ENCODE data around the gene FBXO28.

FBXO28 gene

GRCh38 chr1:224160171-224160682 is 46.3 kb downstream of the FBXO28 start:
- no peak for DNase-seq

DNA sequence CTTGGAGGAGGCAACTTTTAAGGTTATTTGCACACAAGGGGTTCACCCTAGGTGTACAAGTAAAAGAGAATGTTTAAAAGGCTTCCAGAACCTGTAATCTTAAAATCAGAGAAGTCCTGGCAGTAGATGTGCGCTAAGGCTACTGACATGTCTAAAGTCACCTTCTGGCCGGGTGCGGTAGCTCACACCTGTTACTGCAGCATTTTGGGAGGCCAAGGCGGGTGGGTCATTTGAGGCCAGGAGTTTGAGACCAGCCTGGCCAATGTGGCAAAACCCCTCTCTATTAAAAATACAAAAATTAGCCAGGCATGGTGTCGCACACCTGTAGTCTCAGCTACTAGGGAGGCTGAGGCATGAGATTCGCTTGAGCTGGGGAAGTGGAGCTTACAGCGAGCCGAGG is 48.9 kb downstream of the FBXO28 start:
- DNase-seq = no peak

DNA sequence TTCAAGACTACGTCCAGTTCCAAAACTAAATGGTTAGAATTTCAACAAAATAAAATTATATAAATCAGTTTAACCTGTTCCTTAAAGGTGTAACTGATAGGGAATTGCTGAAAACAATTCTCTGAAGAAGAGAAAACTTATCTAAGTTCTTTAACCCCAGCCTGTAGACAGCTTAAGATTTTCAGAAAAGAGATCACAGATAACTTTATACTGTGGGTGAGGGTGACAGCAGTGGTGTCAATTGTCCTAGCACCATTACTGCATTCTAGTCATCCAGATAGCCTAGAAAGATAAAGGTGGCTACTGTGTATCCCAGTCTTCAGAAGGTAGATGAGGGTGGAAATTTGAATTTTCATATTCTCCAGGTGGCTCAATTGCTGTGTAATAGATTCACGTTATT is 49.4 kb downstream of the FBXO28 start:
- DNase-seq = no peak

GRCh38 chr1:224168859-224169380 is 55.0 kb downstream of the FBXO28 start:
- DNase-seq = no peak

DNA sequence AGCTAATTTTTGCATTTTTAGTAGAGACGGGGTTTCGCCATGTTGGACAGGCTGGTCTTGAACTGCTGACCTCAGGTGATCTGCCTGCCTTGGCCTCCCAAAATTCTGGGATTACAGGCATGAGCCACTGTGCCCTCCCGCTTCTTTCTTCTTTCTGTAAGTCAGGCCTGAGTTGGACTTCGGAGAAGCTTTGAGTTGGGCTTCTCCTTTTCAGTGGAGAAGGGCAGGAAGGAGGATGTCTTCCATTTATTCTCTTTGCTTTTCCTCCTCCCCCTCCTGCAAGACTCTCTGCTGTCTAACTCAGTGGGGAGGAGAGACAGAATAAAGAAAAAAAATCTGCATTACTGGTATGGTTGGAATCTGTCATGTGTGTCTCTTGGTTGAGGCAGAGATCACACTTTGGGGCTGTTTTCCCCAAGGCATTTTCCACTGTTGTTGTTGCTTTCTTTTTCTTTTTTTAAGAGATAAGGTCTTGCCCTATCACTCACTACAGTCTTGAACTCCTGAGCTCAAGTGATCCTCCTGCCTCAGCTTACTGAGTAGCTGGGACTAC is 55.9 kb downstream of the FBXO28 start:
- no peak for DNase-seq

GRCh38 chr1:224170343-224170742 is 56.4 kb downstream of the FBXO28 start:
- DNase-seq = no peak

DNA sequence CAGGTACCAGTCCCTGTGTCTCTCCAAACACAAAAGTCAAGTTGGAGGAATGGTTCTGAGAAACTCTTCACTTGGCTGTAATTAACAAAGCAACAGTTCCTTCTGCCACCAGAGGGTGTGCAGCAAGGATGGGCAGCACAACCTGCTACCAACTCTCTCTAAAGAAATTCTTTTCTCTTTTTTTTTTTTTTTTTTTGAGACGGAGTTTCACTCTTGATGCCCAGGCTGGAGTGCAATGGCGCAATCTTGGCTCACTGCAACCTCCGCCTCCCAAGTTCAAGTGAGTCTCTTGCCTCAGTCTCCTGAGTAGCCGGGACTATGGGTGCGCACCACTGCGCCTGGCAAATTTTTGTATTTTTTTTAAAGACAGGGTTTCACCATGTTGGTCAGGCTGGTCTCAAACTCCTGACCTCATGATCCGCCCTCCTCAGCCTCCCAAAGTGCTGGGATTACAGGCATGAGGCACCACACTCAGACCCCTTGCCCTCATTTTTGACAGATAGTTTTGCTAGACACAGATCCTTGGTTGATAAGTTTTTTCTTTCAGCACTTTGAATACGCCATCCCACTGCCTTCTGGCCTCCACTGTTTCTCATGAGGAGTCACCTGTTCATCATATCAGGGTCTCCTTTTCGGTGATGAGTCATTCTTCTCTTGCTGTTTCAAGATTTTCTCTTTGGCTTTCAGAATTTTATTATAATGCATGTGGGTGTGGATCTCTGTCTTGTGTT is 57.0 kb downstream of the FBXO28 start:
- no peak for DNase-seq

GRCh38 chr1:224172229-224172628 is 58.3 kb downstream of the FBXO28 start:
- no peak for DNase-seq

- no peak for DNase-seq
Measured at GRCh38 chr1:224173523-224173922, 59.6 kb downstream of the FBXO28 start.

- DNase-seq = no peak
Measured at GRCh38 chr1:224175617-224176016, 61.7 kb downstream of the FBXO28 start.

DNA sequence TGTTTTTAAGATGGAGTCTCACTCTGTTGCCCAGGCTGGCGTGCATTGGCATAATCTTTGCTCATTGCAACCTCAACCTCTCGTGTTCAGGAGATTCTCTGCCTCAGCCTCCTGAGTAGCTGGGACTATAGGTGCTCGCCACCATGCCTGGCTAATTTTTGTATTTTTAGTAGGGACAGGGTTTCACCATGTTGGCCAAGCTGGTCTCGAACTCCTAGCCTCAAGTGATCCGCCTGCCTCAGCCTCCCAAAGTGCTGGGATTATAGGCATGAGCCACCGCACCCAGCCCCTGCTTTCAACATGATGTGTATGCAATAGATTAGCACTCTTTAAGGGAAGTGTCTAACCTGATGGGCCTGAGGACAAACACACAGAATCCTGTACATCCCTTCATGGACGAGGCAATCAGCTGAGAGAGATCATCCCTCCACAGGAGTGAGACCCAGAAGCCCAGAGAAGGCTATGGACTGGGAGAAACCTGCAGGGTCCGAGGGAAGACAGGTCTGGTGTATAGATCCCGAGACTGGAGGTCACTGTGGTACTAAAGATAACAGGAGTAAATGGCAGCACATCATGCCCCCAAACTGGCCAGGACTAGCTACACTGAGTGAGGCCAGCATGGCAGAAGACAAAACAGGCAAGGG is 63.6 kb downstream of the FBXO28 start:
- DNase-seq = no peak

- DNase-seq = no peak
Measured at GRCh38 chr1:224178894-224179293, 65.0 kb downstream of the FBXO28 start.

DNA sequence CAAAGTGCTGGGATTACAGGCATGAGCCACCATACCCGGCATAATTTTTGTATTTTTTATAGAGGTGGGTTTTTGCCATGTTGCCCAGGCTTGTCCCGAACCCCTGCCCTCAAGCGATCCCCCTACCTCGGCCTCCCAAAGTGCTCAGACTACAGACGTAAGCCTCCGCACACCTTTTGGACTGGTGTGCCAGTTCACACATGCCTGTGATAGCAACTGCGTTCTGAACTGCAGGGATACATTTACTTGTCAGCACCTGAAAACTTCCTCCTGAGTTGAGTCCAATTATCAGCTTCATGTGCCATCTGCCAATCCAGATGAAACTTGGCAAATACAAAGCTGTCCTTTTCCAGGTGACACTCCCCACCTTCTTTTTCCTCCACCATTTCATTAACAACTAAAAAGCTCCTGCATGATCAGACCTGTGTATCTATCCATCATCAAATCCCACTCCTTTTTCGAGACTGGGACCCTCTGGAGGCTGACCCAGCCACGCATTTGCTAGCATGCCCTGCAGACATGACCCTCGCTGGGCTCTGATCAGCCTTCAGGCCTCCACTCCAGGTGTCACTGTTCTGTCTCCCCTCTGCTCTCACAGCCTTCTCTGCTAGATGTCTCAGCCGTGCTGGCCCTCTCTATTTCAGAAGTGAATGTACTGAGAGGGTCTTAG is 67.0 kb downstream of the FBXO28 start:
- DNase-seq = no peak

- DNase-seq = no peak
Measured at GRCh38 chr1:224181453-224181810, 67.5 kb downstream of the FBXO28 start.

- peak; percentile 53 for DNase-seq
Measured at GRCh38 chr1:224182057-224182865, 68.3 kb downstream of the FBXO28 start.

GRCh38 chr1:224182866-224183590 is 69.1 kb downstream of the FBXO28 start, which contains the start of gene DEGS1:
Gene DEGS1 (plus strand): TSS chr1:224183240. CDS start chr1:224183337, 97 bp downstream.
- DNase-seq = peak; percentile 81

DNA sequence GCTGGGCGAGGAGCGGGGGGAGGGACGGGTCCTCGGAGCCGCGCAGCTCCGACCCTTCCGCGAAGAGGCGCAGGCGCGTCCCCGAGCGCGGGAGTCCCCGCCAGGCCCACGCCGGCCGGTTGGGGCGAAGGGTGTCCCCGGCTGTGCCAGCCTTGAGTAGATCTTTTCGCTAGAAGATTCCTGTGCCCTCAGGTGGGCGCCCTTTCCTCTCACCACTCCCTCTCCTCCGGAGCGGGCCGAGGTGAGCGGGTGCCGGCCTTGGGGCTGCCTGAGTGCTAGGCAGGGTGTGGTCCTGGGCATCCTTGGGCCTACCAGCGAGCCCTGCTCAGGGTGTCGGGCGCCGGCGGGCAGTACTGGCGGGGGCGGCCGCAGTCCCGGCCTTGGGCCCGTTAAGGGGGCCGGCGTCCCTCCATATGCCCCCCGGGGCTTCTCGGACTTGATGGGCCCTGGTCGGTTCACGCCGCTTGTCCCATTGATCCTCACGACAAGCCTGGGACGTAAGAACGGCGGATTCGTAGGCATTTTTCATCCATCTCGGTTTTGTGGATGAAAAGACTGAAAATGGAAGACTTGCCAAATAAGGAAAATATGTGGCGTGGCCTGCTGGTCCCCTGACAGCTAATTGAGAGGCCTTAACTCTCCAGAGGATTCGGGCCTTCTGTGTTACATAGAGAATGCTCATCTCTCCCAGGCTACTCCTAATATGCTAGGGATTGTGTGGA is 69.8 kb downstream of the FBXO28 start:
- DNase-seq = peak; percentile 77

DNA sequence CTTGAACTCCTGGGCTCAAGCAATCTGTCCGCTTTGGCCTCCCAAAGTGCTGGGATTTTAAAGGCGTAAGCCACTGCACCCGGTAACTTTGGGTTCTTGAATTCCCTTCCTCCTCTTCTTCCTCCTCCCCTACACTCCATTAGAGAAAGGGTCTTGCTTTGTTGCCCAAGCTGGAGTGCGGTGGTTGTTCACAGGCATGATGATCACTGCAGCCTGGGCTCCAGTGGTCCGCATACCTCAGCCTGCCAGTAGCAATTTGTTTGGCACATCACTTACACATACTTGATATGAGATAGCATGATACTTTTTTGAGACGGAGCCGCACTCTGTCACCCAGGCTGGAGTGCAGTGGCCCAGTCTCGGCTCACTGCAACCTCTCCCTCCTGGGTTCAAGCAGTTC is 71.3 kb downstream of the FBXO28 start:
- DNase-seq = no peak

GRCh38 chr1:224188286-224188685 is 74.4 kb downstream of the FBXO28 start:
- no peak for DNase-seq

GRCh38 chr1:224189561-224189960 is 75.7 kb downstream of the FBXO28 start:
- DNase-seq = no peak

Data from activated CD4-positive, CD25-positive, alpha-beta regulatory T cell treated with anti-CD3 and anti-CD28 coated beads, Interleukin-2, amount 50 U/mL, for 72 hours (primary cell).